SU-DHL-6 (cell line): Measurements from ENCODE around the gene DNAH17.

ENCODE experiments used
- EZH2phosphoT487 ChIP-seq: fragments of 200-600 bp; sonication (generic), shearing (Covaris generic); conservative IDR thresholded peaks from 2 replicates; pipeline ENCODE4 v1.6.1; 2018; ENCODE audit warnings: mild to moderate bottlenecking, antibody characterized with exemption, low read length, moderate library complexity, mixed read lengths
- TF ChIP-seq, protein P1 (sequence below): fragments of 200-600 bp; sonication (generic); IDR thresholded peaks from one replicate; pipeline ENCODE4 v1.5.1; 2017; ENCODE audit warnings: antibody characterized with exemption, mild to moderate bottlenecking, low read length, moderate library complexity; ENCODE audit not compliant: insufficient read depth, poor library complexity, severe bottlenecking

DNA sequence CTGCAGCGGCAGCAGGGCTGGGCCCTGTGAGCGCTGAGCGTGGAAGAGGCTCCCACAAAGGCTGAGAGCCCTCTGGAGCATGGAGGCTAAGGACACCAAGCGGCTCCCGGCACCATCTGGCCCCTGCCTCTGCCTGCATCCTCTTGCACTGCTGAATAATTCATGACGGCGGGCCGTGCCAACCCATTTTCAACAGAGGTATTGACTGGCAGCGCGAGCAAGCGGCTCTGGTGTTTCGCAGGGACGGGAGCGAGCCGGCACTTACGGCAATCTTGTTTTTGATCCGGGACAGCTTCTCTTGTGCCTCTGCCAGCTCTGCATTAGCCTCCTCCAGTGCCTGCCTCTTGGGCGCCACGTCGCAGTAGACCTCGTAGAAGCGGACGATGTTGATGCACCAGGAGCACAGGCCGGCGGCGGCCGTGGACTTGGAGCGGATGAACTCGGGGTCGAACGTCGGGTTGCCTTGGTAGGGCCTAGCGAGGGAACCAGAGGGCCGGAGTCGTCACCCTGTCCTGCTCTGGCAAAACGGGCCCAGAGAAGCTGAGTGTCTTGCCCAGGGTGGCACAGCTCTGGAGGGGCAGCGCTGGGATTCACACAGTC lies 118.4 kb downstream of the DNAH17 start:
- TF ChIP-seq, protein P1, sequence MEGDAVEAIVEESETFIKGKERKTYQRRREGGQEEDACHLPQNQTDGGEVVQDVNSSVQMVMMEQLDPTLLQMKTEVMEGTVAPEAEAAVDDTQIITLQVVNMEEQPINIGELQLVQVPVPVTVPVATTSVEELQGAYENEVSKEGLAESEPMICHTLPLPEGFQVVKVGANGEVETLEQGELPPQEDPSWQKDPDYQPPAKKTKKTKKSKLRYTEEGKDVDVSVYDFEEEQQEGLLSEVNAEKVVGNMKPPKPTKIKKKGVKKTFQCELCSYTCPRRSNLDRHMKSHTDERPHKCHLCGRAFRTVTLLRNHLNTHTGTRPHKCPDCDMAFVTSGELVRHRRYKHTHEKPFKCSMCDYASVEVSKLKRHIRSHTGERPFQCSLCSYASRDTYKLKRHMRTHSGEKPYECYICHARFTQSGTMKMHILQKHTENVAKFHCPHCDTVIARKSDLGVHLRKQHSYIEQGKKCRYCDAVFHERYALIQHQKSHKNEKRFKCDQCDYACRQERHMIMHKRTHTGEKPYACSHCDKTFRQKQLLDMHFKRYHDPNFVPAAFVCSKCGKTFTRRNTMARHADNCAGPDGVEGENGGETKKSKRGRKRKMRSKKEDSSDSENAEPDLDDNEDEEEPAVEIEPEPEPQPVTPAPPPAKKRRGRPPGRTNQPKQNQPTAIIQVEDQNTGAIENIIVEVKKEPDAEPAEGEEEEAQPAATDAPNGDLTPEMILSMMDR = no peak
- TF ChIP-seq EZH2phosphoT487 = no peak
